Smooth muscle cell (in vitro differentiated cells): Measurements from ENCODE around the gene PDZD8. TPM values are rescaled to one million over a fixed set of nuclear protein-coding genes. Genes with fewer than 3 reads are reported as not detected.

Experiments used
- DNase-seq: peaks from one replicate; lab custom pipeline; 2025; ENCODE audit not compliant: unreplicated experiment; lab: John Stamatoyannopoulos, UW
- H2AFZ ChIP-seq: fragments of 200-600 bp; sonication (generic); 2 replicates; pipeline ENCODE4 v1.6.0; 2016; ENCODE audit warnings: antibody characterized with exemption, low read depth, mild to moderate bottlenecking
- H3F3A ChIP-seq: fragments of 200-600 bp; sonication (generic); 2 replicates; pipeline ENCODE4 v1.6.0; 2017; ENCODE audit warnings: antibody characterized with exemption, low read depth
- H3K27ac ChIP-seq: fragments of 200-600 bp; sonication (generic); 2 replicates; pipeline ENCODE4 v1.5.1; 2016; ENCODE audit warnings: low read depth, mild to moderate bottlenecking
- H3K27me3 ChIP-seq: fragments of 200-600 bp; sonication (generic); 2 replicates; pipeline ENCODE4 v1.6.1; 2016; ENCODE audit warnings: low read depth, mild to moderate bottlenecking
- H3K36me3 ChIP-seq: fragments of 200-600 bp; sonication (generic); 2 replicates; pipeline ENCODE4 v1.5.1; 2016; ENCODE audit warnings: low read depth
- H3K4me1 ChIP-seq: fragments of 200-600 bp; sonication (generic); 2 replicates; pipeline ENCODE4 v1.5.1; 2016; ENCODE audit warnings: low read depth
- H3K4me2 ChIP-seq: fragments of 200-600 bp; sonication (generic); 2 replicates; pipeline ENCODE4 v1.6.0; 2016; ENCODE audit warnings: mild to moderate bottlenecking
- H3K4me3 ChIP-seq: fragments of 200-600 bp; sonication (generic); 2 replicates; pipeline ENCODE4 v1.5.1; 2016; ENCODE audit warnings: mild to moderate bottlenecking
- H3K79me2 ChIP-seq: fragments of 200-600 bp; sonication (generic); 2 replicates; pipeline ENCODE4 v1.6.0; 2016; ENCODE audit warnings: low read depth, mild to moderate bottlenecking
- H3K9ac ChIP-seq: fragments of 200-600 bp; sonication (generic); 2 replicates; pipeline ENCODE4 v1.6.0; 2016; ENCODE audit warnings: low read depth
- H3K9me3 ChIP-seq: fragments of 200-600 bp; sonication (generic); replicated peaks from 2 replicates; pipeline ENCODE4 v1.5.1; 2016; ENCODE audit warnings: low read depth
- H4K20me1 ChIP-seq: fragments of 200-600 bp; sonication (generic); 2 replicates; pipeline ENCODE4 v1.6.0; 2016; ENCODE audit warnings: low read depth
- WGBS: methylation state at CpG from one replicate; pipeline ENCODE4 v1.1.7; 2016; ENCODE audit warnings: low lambda C conversion rate; 5-methylcytosine and 5-hydroxymethylcytosine counted together
- polyA plus RNA-seq: library from polyadenylated mRNA; unstranded; fragments of >200 nt; fragmentation: Nextera tagmentation; extraction: Ambion mirVana; gene quantifications from 2 replicates; pipeline ENCODE4 v1.2.1, GENCODE V29; 2016
- total RNA-seq: library from RNA; depleted of rRNA; stranded (reverse); fragments of >200 nt; gene quantifications from 2 replicates; pipeline ENCODE4 v1.2.3, GENCODE V29; 2014
- TF ChIP-seq, protein P1 (sequence below): fragments of 200-600 bp; sonication (generic); IDR thresholded peaks from 2 replicates; pipeline ENCODE4 v1.5.1; 2017; ENCODE audit warnings: borderline replicate concordance, mild to moderate bottlenecking, antibody characterized with exemption; ENCODE audit not compliant: insufficient read depth, poor library complexity, severe bottlenecking

The PDZD8 gene
- total and polyA plus RNA-seq, 2 experiments from 2014 or later, result 6.3 to 22.1 TPM

- Histone ChIP-seq H3K27ac (no peak overlapping the region), H3K4me3 (no peak overlapping the region), H4K20me1 (no peaks in the 10 kb centered on the region), H3K36me3 (no peaks in the 10 kb centered on the region), H3K9ac (no peak overlapping the region), H3F3A (no peaks in the 10 kb centered on the region), H3K4me1 (no peaks in the 10 kb centered on the region), H3K79me2 (no peaks in the 10 kb centered on the region), H2AFZ (no peak overlapping the region), H3K4me2 (no peak overlapping the region), H3K27me3 (peaks cover 17% of the 10 kb centered on the region), H3K9me3 (no peaks in the 10 kb centered on the region)
- WGBS, result 53% methylated on average over 5 of the region's 5 CpGs
- DNase-seq, result no peak
- TF ChIP-seq, protein P1, sequence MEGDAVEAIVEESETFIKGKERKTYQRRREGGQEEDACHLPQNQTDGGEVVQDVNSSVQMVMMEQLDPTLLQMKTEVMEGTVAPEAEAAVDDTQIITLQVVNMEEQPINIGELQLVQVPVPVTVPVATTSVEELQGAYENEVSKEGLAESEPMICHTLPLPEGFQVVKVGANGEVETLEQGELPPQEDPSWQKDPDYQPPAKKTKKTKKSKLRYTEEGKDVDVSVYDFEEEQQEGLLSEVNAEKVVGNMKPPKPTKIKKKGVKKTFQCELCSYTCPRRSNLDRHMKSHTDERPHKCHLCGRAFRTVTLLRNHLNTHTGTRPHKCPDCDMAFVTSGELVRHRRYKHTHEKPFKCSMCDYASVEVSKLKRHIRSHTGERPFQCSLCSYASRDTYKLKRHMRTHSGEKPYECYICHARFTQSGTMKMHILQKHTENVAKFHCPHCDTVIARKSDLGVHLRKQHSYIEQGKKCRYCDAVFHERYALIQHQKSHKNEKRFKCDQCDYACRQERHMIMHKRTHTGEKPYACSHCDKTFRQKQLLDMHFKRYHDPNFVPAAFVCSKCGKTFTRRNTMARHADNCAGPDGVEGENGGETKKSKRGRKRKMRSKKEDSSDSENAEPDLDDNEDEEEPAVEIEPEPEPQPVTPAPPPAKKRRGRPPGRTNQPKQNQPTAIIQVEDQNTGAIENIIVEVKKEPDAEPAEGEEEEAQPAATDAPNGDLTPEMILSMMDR, result no peak
Observed at GRCh38 chr10:117408436-117409384, 33.5 kb upstream of the PDZD8 start.

- H2AFZ ChIP-seq, result no peak overlapping the region
- no peaks in the 10 kb centered on the region for H3K79me2 ChIP-seq
- peaks cover 10% of the 10 kb centered on the region for H3K27me3 ChIP-seq
- WGBS, result 96% methylated on average over 3 of the region's 3 CpGs
- TF ChIP-seq, protein P1, result no peak
- no peak overlapping the region for H3K4me3 ChIP-seq
- H3F3A ChIP-seq, result no peaks in the 10 kb centered on the region
- no peak overlapping the region for H3K27ac ChIP-seq
- H4K20me1 ChIP-seq, result no peaks in the 10 kb centered on the region
- no peaks in the 10 kb centered on the region for H3K9me3 ChIP-seq
- H3K36me3 ChIP-seq, result no peaks in the 10 kb centered on the region
- H3K4me1 ChIP-seq, result no peaks in the 10 kb centered on the region
- no peak overlapping the region for H3K4me2 ChIP-seq
- H3K9ac ChIP-seq, result no peak overlapping the region
- DNase-seq, result no peak
Observed at GRCh38 chr10:117405730-117406129, 30.5 kb upstream of the PDZD8 start.

DNA sequence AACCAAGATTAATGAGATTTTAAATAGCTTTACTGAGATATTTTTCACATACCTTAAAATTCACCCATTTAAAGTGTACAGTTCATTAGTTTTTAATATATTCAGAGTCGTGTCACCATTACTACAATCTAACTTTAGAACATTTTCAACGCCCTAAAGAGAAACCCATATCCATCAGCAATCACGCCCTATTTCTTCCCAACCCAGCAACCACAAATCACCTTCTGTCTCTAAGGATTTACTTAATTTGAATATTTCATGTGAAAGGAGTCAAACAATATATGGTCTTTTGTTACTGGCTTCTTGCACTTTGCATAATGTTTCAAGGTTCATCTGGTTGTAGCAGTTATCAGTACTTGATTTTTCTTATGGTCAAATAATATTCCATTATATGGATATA, 25.1 kb upstream of the PDZD8 start:
- Histone ChIP-seq H3K36me3 (no peaks in the 10 kb centered on the region), H3K27ac (no peak overlapping the region), H3K27me3 (peaks cover 6% of the 10 kb centered on the region), H3F3A (no peaks in the 10 kb centered on the region), H3K9me3 (no peaks in the 10 kb centered on the region), H3K4me1 (no peaks in the 10 kb centered on the region), H2AFZ (no peak overlapping the region), H3K9ac (no peak overlapping the region), H4K20me1 (no peaks in the 10 kb centered on the region), H3K4me3 (no peak overlapping the region), H3K79me2 (no peaks in the 10 kb centered on the region), H3K4me2 (no peak overlapping the region)
- TF ChIP-seq, protein P1, result no peak
- no peak for DNase-seq
- WGBS, result 94% methylated on average over 3 of the region's 3 CpGs
